Stomach (tissue), 9 donors: ENCODE data around the gene SLC51B. TPM values are rescaled to one million over a fixed set of nuclear protein-coding genes. Genes with fewer than 3 reads are reported as not detected.

Source experiments
- DNase-seq, 2 donors: peaks; one replicate each; pipeline versions ENCODE4 v3.0.0 to v3.0.0-alpha.2; 2013 to 2019
- H3K27ac ChIP-seq, 5 donors: fragments of 200-600 bp in 4 of 5; sonication (generic) in 4 of 5; one replicate each; pipeline ENCODE4 v1.5.1; 2013 to 2019; ENCODE audit warnings: mild to moderate bottlenecking in 1 of 5, moderate library complexity in 1 of 5
- H3K27me3 ChIP-seq, 3 donors: fragments of 200-600 bp; sonication (generic); one replicate each; pipeline ENCODE4 v1.5.1; 2017 to 2019; ENCODE audit warnings: mixed run types in 1 of 3
- H3K36me3 ChIP-seq, 4 donors: fragments of 200-600 bp; sonication (generic); 1 replicate in 3 of 4; 2 replicates in 1 of 4; pipeline ENCODE4 v1.5.1; 2016 to 2019
- H3K4me1 ChIP-seq, 4 donors: fragments of 200-600 bp; sonication (generic); one replicate each; pipeline ENCODE4 v1.5.1; 2016 to 2019
- H3K4me3 ChIP-seq, 4 donors: fragments of 200-600 bp; sonication (generic) in 3 of 4; one replicate each; pipeline ENCODE4 v1.5.1; 2016 to 2019; ENCODE audit warnings: mild to moderate bottlenecking in 1 of 4
- H3K9me3 ChIP-seq, 4 donors: fragments of 200-600 bp; sonication (generic); one replicate each; pipeline ENCODE4 v1.5.1; 2016 to 2019
- EP300 ChIP-seq: sonication (generic); formaldehyde crosslinking; IDR thresholded peaks from one replicate; pipeline ENCODE4 v1.6.1; 2017; ENCODE audit warnings: antibody characterized with exemption
- POLR2A ChIP-seq, 4 donors: fragments of 450-650 bp; IDR thresholded peaks; one replicate each; pipeline ENCODE4 v1.6.1; 2016; ENCODE audit warnings: antibody characterized with exemption in 4 of 4, control low read depth in 2 of 4, mild to moderate bottlenecking in 1 of 4, moderate library complexity in 1 of 4
- POLR2AphosphoS5 ChIP-seq, 3 donors: sonication (generic); formaldehyde crosslinking; IDR thresholded peaks; one replicate each; pipeline ENCODE4 v1.6.1; 2016; ENCODE audit warnings: antibody characterized with exemption in 3 of 3
- WGBS, 5 donors: extraction: QIAGEN DNeasy Blood & Tissue Kit in 3 of 5; methylation state at CpG; one replicate each; pipeline versions ENCODE4 v1.1.5 to v1.1.7; 2013 to 2018; 5-methylcytosine and 5-hydroxymethylcytosine counted together
- intact Hi-C: fragments of 100-400 bp; cut with DNase I; formaldehyde crosslinking; loops from one replicate; pipeline ENCODE4 v1.15.1; 2023; ENCODE audit warnings: low total_unique reads
- polyA plus RNA-seq, 3 donors: library from polyadenylated mRNA; stranded (reverse); fragments of 200-250 nt; gene quantifications; one replicate each; pipeline ENCODE4 v1.2.3, GENCODE V29; 2013
- total RNA-seq, 5 donors: library from RNA; depleted of rRNA; stranded (reverse); fragments of >200 nt; gene quantifications; one replicate each; pipeline versions ENCODE4 v1.1.0 to v1.2.3, GENCODE V29; 2014 to 2016
- TF ChIP-seq, protein P1 (sequence below), 7 experiments: fragments of 450-650 bp in 4 of 7; fragments of 200-600 bp in 3 of 7; sonication (generic) in 3 of 7; IDR thresholded peaks; one replicate each; pipeline ENCODE4 v1.5.1; 2016 to 2019; ENCODE audit warnings: antibody characterized with exemption in 7 of 7, control low read depth in 2 of 7, mild to moderate bottlenecking in 1 of 7
- donor health status: healthy with polysubstance abuse.
- donor health status: Bipolar disorder and iron deficiency.
- donor health status: healthy.

The SLC51B gene
- total and polyA plus RNA-seq, 8 donors: 0.38 to 19.7 (median 0.62) TPM; not detected in 5

DNA sequence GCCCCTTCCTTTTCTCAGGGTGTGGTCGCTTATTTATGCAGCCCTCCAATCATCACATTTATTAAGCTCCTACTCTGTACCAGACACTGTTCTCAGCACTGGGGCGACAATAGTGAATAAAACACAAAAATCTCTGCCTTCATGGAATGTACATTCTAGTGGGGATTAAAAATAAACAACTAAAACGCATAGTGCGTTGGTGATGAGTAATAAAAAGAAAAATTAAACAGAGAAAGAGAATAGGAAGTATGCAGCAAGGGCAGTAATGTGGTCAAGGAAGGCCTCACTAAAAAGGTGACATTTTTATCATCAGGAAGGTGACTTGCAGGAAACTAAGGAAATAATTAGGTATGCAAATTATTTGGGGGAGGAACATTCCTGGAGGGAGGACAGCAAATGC is 5.1 kb downstream of the SLC51B start:
- peak overlapping the region in 1 of 5 donors; percentile 18 for H3K27ac ChIP-seq
- no peaks in the 10 kb centered on the region for H3K27me3 ChIP-seq
- no peak overlapping the region for H3K4me3 ChIP-seq
- H3K9me3 ChIP-seq: no peaks in the 10 kb centered on the region
- no peak for DNase-seq
- H3K4me1 ChIP-seq: peaks cover 12 to 36% (median 21%) of the 10 kb centered on the region in 4 donors
- 41 to 60% (median 47%) methylated on average over 4 of the region's 4 CpGs for WGBS, 5 donors
- H3K36me3 ChIP-seq: peaks cover 0 to 7% (median 4%) of the 10 kb centered on the region in 4 donors
- intact Hi-C loops: no loop called here
- TF ChIP-seq EP300: no peak
- TF ChIP-seq, protein P1, sequence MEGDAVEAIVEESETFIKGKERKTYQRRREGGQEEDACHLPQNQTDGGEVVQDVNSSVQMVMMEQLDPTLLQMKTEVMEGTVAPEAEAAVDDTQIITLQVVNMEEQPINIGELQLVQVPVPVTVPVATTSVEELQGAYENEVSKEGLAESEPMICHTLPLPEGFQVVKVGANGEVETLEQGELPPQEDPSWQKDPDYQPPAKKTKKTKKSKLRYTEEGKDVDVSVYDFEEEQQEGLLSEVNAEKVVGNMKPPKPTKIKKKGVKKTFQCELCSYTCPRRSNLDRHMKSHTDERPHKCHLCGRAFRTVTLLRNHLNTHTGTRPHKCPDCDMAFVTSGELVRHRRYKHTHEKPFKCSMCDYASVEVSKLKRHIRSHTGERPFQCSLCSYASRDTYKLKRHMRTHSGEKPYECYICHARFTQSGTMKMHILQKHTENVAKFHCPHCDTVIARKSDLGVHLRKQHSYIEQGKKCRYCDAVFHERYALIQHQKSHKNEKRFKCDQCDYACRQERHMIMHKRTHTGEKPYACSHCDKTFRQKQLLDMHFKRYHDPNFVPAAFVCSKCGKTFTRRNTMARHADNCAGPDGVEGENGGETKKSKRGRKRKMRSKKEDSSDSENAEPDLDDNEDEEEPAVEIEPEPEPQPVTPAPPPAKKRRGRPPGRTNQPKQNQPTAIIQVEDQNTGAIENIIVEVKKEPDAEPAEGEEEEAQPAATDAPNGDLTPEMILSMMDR (IDR thresholded peaks at IDR 0.05): no peak
- no peak for TF ChIP-seq POLR2A (IDR thresholded peaks at IDR 0.05)
- no peak for TF ChIP-seq POLR2AphosphoS5 (IDR thresholded peaks at IDR 0.05)

DNA sequence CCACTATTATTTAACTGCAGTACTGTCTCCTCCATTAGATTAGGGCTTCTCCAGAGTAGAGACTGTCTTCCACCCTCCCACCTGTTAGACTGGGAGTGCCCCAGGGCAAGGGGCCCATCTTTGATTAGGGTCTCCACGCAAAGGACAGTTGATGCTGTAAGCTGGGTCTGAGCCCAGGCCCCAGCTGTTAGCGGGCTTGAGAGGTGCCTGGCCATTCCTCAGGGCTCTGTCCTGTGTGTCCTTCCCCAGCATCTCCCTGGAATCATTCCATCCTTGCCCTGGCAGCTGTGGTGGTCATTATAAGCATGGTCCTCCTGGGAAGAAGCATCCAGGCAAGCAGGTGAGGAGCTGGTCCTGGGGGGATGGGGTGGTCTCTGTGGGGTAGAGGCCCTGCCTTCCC is 6.1 kb downstream of the SLC51B start:
- intact Hi-C loops: no loop called here
- Histone ChIP-seq H3K27me3 (no peaks in the 10 kb centered on the region), H3K27ac (no peak overlapping the region), H3K36me3 (peaks cover 0 to 7% (median 4%) of the 10 kb centered on the region in 4 donors), H3K4me1 (peaks cover 9 to 42% (median 21%) of the 10 kb centered on the region in 4 donors), H3K9me3 (no peaks in the 10 kb centered on the region), H3K4me3 (no peak overlapping the region)
- 60 to 86% (median 80%) methylated on average over 2 of the region's 2 CpGs for WGBS, 5 donors
- DNase-seq: no peak
- no peak for TF ChIP-seq POLR2AphosphoS5 (IDR thresholded peaks at IDR 0.05)
- no peak for TF ChIP-seq POLR2A (IDR thresholded peaks at IDR 0.05)
- TF ChIP-seq, protein P1 (IDR thresholded peaks at IDR 0.05): no peak
- TF ChIP-seq EP300: no peak

DNA sequence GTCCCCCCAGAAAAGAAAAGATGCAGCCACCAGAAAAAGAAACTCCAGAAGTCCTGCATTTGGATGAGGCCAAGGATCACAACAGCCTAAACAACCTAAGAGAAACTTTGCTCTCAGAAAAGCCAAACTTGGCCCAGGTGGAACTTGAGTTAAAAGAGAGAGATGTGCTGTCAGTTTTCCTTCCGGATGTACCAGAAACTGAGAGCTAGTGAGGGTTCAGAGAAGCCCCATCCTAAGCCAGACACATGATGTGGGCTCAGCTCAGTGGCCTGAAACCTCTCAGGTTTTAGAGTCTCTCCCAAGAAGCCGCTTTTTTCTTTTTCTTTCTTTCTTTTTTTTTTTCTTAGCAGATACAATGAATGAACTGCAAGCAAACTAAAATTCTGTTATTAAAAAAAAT is 7.8 kb downstream of the SLC51B start:
- TF ChIP-seq POLR2AphosphoS5 (IDR thresholded peaks at IDR 0.05): no peak
- TF ChIP-seq POLR2A (IDR thresholded peaks at IDR 0.05): no peak
- no peak for TF ChIP-seq EP300
- H3K4me3 ChIP-seq: no peak overlapping the region
- H3K27me3 ChIP-seq: no peaks in the 10 kb centered on the region
- H3K9me3 ChIP-seq: no peaks in the 10 kb centered on the region
- DNase-seq: no peak
- H3K27ac ChIP-seq: no peak overlapping the region
- peaks cover 0 to 15% (median 4%) of the 10 kb centered on the region in 4 donors for H3K36me3 ChIP-seq
- H3K4me1 ChIP-seq: peaks cover 9 to 58% (median 21%) of the 10 kb centered on the region in 4 donors
- intact Hi-C loops: no loop called here
- WGBS, 5 donors: 76 to 91% (median 90%) methylated on average over 2 of the region's 2 CpGs

DNA sequence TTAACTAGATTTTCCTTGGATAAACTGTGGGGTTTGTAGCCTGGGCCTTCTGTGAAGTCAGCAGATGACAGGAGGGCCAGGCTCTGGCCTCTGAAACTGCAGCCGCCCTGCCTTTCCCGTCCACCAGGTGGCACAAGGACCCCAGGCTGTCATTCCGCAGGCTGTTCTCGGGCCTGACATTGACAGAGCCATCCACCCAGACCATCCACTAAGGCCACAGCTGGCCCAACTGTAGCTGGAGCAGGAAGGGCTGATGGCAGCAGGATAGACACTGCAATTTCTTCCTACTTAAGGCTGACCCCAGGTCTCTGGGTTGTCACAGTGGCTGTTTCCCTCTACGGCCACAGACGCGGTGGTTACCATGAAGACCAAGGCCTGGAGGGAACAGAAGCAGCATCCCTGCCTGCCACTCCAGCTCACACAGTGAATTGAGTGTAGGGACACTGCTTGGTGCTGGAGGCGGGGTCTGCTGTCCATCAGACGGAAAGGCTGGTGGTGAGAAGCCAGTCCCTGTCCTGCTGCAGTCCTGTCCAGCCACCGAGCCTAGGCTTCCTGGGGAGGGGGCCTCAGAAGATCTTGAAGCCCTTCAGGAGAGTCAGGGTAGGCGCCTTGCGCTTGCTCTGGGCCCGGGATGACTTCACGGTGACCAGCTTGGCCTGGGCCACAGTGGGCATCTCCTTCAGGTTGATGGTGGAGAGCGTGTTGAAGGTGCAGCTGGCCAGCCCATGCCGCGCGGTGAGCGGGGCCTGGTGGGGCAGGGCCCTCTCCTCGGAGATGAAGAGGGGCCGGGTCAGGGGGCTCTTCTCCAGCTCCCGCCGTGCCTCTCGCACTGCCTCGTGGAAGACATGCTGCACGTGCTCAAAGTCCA is 9.4 kb downstream of the SLC51B start:
- TF ChIP-seq POLR2AphosphoS5 (IDR thresholded peaks at IDR 0.05) (peak in 1 of 3 donors; percentile 64), EP300 (no peak), POLR2A (IDR thresholded peaks at IDR 0.05) (no peak)
- TF ChIP-seq, protein P1 (IDR thresholded peaks at IDR 0.05): peak in 5 of 7 experiments; percentile 81 to 94 (median 89)
- 55 to 72% (median 70%) methylated on average over 10 to 26 of the region's 26 CpGs for WGBS, 5 donors
- Histone ChIP-seq H3K27ac (peak overlapping the region in 1 of 5 donors; percentile 18), H3K4me1 (peaks cover 8 to 46% (median 16%) of the 10 kb centered on the region in 4 donors), H3K4me3 (no peak overlapping the region), H3K9me3 (no peaks in the 10 kb centered on the region), H3K36me3 (peaks cover 0 to 30% (median 7%) of the 10 kb centered on the region in 4 donors), H3K27me3 (no peaks in the 10 kb centered on the region)
- intact Hi-C loops: no loop called here
- DNase-seq: peak; percentile 80 to 90
